GM21515 (cell line): ENCODE measurements around the gene EML3.

Source experiments
- ATAC-seq: cut with Tn5 transposase; IDR thresholded peaks from one replicate; pipeline ENCODE4 v1.9.1; 2021; ENCODE audit not compliant: unreplicated experiment

The EML3 gene

DNA sequence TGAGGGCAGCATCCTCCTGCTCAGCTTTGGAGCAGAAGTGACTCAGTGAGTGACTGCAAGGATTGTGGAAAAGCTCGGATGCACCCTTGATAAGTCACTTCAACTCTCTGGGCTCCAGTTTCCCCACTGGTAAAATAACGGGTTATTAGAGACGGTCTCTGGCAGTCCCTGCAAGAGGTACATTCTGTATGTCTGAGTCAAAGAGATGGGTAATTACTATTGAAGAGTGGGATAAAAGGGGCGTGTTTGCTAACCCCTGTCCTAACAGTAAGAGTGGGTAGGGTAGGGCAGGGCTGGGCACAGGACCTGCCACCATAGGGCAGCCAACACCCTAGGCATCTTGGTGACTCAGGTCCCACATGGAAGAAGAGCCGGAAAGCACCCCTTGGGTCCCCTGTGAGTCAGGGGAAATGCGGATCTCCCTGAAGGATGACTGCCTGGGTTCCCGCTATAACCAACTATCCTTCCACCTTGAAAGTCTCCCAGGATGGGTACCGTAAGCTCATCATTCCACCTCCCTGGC, 58.7 kb downstream of the EML3 start:
- ATAC-seq: no peak

DNA sequence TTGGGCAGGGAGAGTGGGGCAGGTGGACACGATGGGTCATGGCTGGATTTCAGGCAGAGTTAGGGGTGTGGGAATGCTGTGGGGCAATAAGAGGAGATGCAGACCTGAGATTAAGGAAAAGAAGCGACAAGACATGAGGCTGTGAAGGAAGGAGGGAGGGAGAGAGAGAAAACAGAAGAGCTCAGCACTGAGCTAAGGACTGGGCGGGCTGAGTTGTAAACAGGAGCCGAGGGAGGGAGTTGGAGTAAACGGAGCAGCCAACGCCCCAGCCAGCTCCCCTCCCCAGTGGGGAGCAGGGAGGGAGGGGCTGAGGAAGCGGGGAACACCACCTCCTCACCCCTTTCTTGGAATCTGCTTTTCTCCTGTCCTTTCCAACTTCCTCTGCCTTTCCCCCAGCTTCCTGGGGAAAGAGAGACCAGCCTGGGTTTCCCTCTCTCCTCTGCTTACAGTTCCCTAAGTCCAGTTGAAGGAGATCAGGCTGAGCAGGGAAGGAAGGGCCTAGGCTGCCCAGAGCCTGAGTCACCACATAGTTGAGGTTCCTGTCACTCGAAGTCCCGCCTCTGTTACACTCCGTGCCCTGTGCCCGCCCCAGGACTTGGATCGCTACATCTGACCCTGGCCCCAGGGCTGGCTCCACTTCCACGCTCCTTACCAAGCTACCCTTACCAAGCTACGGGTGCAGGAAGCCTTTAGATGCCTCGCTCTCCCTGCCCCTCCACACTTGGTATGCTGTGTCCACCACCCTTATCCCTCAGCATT, 59.3 kb downstream of the EML3 start:
- no peak for ATAC-seq

DNA sequence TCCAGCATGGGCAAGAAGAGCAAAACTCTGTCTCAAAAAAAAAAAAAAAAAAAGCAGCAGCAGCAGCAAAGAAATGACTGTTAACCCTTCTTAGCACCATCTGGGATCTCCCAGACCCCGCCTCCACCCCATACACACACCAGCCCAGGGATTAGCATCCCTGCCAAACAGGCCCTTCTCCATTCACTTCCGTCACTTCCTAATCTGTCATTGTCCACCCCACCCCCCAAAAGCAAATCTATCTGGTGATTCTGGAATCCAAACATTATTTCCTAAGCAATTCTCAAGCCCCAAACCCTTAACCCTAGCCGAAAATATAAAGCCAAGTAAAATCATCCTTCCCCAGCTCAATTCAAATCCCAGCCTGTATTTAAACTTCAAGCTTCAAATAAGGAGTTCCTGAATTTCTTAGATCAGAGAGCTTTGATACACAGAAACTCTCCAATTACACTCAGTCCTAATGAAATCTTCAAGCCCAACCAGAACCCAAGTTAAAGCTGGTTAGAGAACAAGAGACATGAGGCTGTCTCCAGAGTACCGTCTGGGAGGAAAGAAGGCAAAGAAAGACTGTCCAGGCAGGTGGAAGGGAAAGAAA, 60.0 kb downstream of the EML3 start:
- ATAC-seq: no peak
